ENCODE data around the gene OR8B12. TPM values are rescaled to one million over a fixed set of nuclear protein-coding genes. Genes with fewer than 3 reads are reported as not detected.

The OR8B12 gene
- total RNA-seq, 2 donors from 2014 or later, result not detected

GRCh38 chr11:124534051-124534450 is 9.4 kb downstream of the OR8B12 start:
- Histone ChIP-seq H3K9me3 (no peaks in the 10 kb centered on the region), H3K27ac (no peak overlapping the region), H3K27me3 (no peaks in the 10 kb centered on the region), H3K36me3 (replicated peaks in 1 of 2; ENCODE audit: insufficient read depth in 1 of 2, low read depth in 2 of 2) (no peaks in the 10 kb centered on the region), H3K4me3 (no peak overlapping the region), H3K4me1 (no peaks in the 10 kb centered on the region)
- DNase-seq (no peak), ATAC-seq (no peak)
- TF ChIP-seq CTCF (IDR thresholded peaks at IDR 0.05), result no peak
- TF ChIP-seq POLR2A (IDR thresholded peaks at IDR 0.05), result no peak
- WGBS, 2 donors, result 58 to 79% methylated on average over 2 of the region's 2 CpGs
- intact Hi-C loops (cut with DNase I), result no loop called here

- WGBS, 2 donors, result 39 to 46% methylated on average over 2 of the region's 2 CpGs
- ATAC-seq (no peak), DNase-seq (no peak)
Measured at GRCh38 chr11:124533626-124534025, 9.8 kb downstream of the OR8B12 start.

DNA sequence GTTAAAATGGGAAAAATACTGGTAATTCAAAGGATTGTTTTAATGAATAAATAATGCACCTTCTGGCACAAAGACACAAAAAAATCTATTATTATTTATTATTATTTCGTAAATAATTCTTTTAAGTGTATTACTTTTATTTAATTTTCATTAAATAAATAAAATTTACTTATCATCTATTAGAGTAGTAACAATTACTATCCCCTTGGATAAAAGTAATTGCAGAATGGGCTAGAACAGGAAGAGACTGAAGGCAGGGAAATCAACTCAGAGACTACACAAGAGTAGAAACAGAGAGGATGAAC is 23.0 kb downstream of the OR8B12 start:
- intact Hi-C loops (cut with DNase I), result no loop called here
- Histone ChIP-seq H3K36me3 (replicated peaks in 1 of 2; ENCODE audit: insufficient read depth in 1 of 2, low read depth in 2 of 2) (no peaks in the 10 kb centered on the region), H3K9me3 (no peaks in the 10 kb centered on the region), H3K27me3 (no peaks in the 10 kb centered on the region), H3K4me3 (no peak overlapping the region), H3K27ac (no peak overlapping the region), H3K4me1 (no peaks in the 10 kb centered on the region)
- 43 to 59% methylated on average over 1 of the region's 1 CpG for WGBS, 2 donors
- ATAC-seq (no peak), DNase-seq (no peak)
- TF ChIP-seq POLR2A (IDR thresholded peaks at IDR 0.05) (no peak), CTCF (IDR thresholded peaks at IDR 0.05) (no peak)

More at GRCh38 chr11:124533626-124534025, 9.8 kb downstream of the OR8B12 start:
- TF ChIP-seq CTCF (IDR thresholded peaks at IDR 0.05) (no peak), POLR2A (IDR thresholded peaks at IDR 0.05) (no peak)
- no peak overlapping the region for H3K27ac ChIP-seq
- H3K4me1 ChIP-seq, result no peaks in the 10 kb centered on the region
- H3K4me3 ChIP-seq, result no peak overlapping the region
- no peaks in the 10 kb centered on the region for H3K36me3 ChIP-seq (replicated peaks in 1 of 2; ENCODE audit: insufficient read depth in 1 of 2, low read depth in 2 of 2)
- peaks cover 0 to 2% of the 10 kb centered on the region in 2 donors for H3K27me3 ChIP-seq
- intact Hi-C loops (cut with DNase I), result no loop called here
- no peaks in the 10 kb centered on the region for H3K9me3 ChIP-seq

- H3K27ac ChIP-seq, result no peak overlapping the region
- no peaks in the 10 kb centered on the region for H3K4me1 ChIP-seq
- DNase-seq (no peak), ATAC-seq (no peak)
- no peak overlapping the region for H3K4me3 ChIP-seq
- TF ChIP-seq POLR2A (IDR thresholded peaks at IDR 0.05), result no peak
- TF ChIP-seq CTCF (IDR thresholded peaks at IDR 0.05), result no peak
- no peaks in the 10 kb centered on the region for H3K27me3 ChIP-seq
- no peaks in the 10 kb centered on the region for H3K9me3 ChIP-seq
- intact Hi-C loops (cut with DNase I), result no loop called here
- H3K36me3 ChIP-seq (replicated peaks in 1 of 2; ENCODE audit: insufficient read depth in 1 of 2, low read depth in 2 of 2), result no peaks in the 10 kb centered on the region
- WGBS, 2 donors, result 18 to 28% methylated on average over 2 of the region's 2 CpGs
Measured at GRCh38 chr11:124519850-124520549, 23.5 kb downstream of the OR8B12 start.

GRCh38 chr11:124518989-124519451 is 24.4 kb downstream of the OR8B12 start:
- 80 to 81% methylated on average over 3 of the region's 3 CpGs for WGBS, 2 donors
- TF ChIP-seq CTCF (IDR thresholded peaks at IDR 0.05) (no peak), POLR2A (IDR thresholded peaks at IDR 0.05) (no peak)
- H3K27me3 ChIP-seq, result no peaks in the 10 kb centered on the region
- H3K9me3 ChIP-seq, result no peaks in the 10 kb centered on the region
- no peak for DNase-seq
- H3K36me3 ChIP-seq (replicated peaks in 1 of 2; ENCODE audit: insufficient read depth in 1 of 2, low read depth in 2 of 2), result no peaks in the 10 kb centered on the region
- ATAC-seq, result no peak
- intact Hi-C loops (cut with DNase I), result no loop called here
- no peak overlapping the region for H3K4me3 ChIP-seq
- no peak overlapping the region for H3K27ac ChIP-seq
- no peaks in the 10 kb centered on the region for H3K4me1 ChIP-seq

Measured in body of pancreas (tissue), 4 donors.